Panc1 (cell line): ENCODE results near the gene PCSK5. TPM values are rescaled to one million over a fixed set of nuclear protein-coding genes. Genes with fewer than 3 reads are reported as not detected.

Source experiments
- ATAC-seq: fragments of 200-7000 bp; cut with Tn5 transposase; 2 replicates; pipeline ENCODE4 v1.9.1; 2020; ENCODE audit warnings: mild to moderate bottlenecking, moderate library complexity
- BruUV-seq: library from RNA; stranded (reverse); fragments of 400-500 nt; replicated peaks from 2 replicates; lab custom pipeline; 2021; lab: Mats Ljungman, UMichigan
- CTCF ChIA-PET: fragments of 300-600 bp; sonication (Branson Sonifier 250); formaldehyde crosslinking; loops from one replicate; lab custom pipeline; 2022; ENCODE audit warnings: antibody characterized with exemption; lab: Charles Lee
- POLR2A ChIA-PET: fragments of 300-600 bp; sonication (Branson Sonifier 250); formaldehyde crosslinking; loops from one replicate; lab custom pipeline; 2022; ENCODE audit warnings: antibody characterized with exemption; lab: Charles Lee
- DNase-seq: peaks from one replicate; pipeline ENCODE4 v3.0.0-alpha.2; 2010; ENCODE audit warnings: low read depth, low spot score
- H3K27ac ChIP-seq: 2 replicates; pipeline ENCODE4 v1.5.1; 2011; ENCODE audit warnings: mild to moderate bottlenecking, low read length, inconsistent platforms
- H3K27me3 ChIP-seq: fragments of 200-500 bp; sonication (Bioruptor generic); 2 replicates; pipeline ENCODE4 v1.6.0; 2014; ENCODE audit warnings: low read length, inconsistent platforms; ENCODE audit not compliant: control insufficient read depth, insufficient read depth
- H3K36me3 ChIP-seq: fragments of 200-500 bp; sonication (Bioruptor generic); 2 replicates; pipeline ENCODE4 v1.5.1; 2014; ENCODE audit warnings: inconsistent platforms, mild to moderate bottlenecking, low read length, moderate library complexity; ENCODE audit not compliant: control insufficient read depth, insufficient read depth
- H3K4me1 ChIP-seq: 2 replicates; pipeline ENCODE4 v1.5.1; 2011; ENCODE audit warnings: inconsistent platforms, mild to moderate bottlenecking, low read length, moderate library complexity; ENCODE audit not compliant: control insufficient read depth, insufficient read depth
- H3K4me3 ChIP-seq, 2 experiments: 2 replicates each; pipeline ENCODE4 v1.5.1; 2011 to 2012; ENCODE audit warnings: low read depth in 2 of 2, low read length in 2 of 2, mild to moderate bottlenecking in 2 of 2, inconsistent platforms in 1 of 2, moderate library complexity in 1 of 2
- H3K9me3 ChIP-seq: fragments of 200-500 bp; sonication (Bioruptor generic); 2 replicates; pipeline ENCODE4 v1.5.1; 2014; ENCODE audit warnings: low read depth, mild to moderate bottlenecking, inconsistent platforms, low read length, moderate library complexity; ENCODE audit not compliant: control insufficient read depth, insufficient read depth
- CTCF ChIP-seq: fragments of 450-650 bp; IDR thresholded peaks from 2 replicates; pipeline ENCODE4 v1.5.1; 2017; ENCODE audit warnings: mild to moderate bottlenecking
- POLR2AphosphoS5 ChIP-seq: IDR thresholded peaks from 2 replicates; pipeline ENCODE4 v1.6.1; 2012; ENCODE audit warnings: mild to moderate bottlenecking, low read depth, low read length, moderate library complexity
- REST ChIP-seq, 2 experiments: IDR thresholded peaks; 2 replicates each; pipeline ENCODE4 v1.6.1; 2011 to 2012; ENCODE audit warnings: low read depth in 2 of 2, control low read depth in 1 of 2, low read length in 1 of 2, mild to moderate bottlenecking in 1 of 2, moderate library complexity in 1 of 2; ENCODE audit not compliant: insufficient read depth in 1 of 2
- SIN3A ChIP-seq: IDR thresholded peaks from 2 replicates; pipeline ENCODE4 v1.6.1; 2012; ENCODE audit warnings: low read depth, mild to moderate bottlenecking, low read length, moderate library complexity, borderline replicate concordance; ENCODE audit not compliant: insufficient read depth
- TCF7L2 ChIP-seq: IDR thresholded peaks from 2 replicates; pipeline ENCODE4 v1.6.1; 2011; ENCODE audit warnings: mild to moderate bottlenecking, low read depth, low read length, inconsistent platforms
- in situ Hi-C: cut with HindIII; loops from 2 replicates; pipeline ENCODE4 v1.10.0; 2016; ENCODE audit warnings: low sequenced_read_pairs, low pct_unique_long_range_greater_than_20kb
- intact Hi-C: fragments of 100-400 bp; cut with micrococcal nuclease; formaldehyde crosslinking; loops from one replicate; pipeline ENCODE4 v1.10.0; 2022; ENCODE audit not compliant: unreplicated experiment
- total RNA-seq: library from RNA; stranded (reverse); gene quantifications from one replicate; pipeline ENCODE4 v1.2.1, GENCODE V29; 2021; ENCODE audit not compliant: unreplicated experiment

The PCSK5 gene
- total RNA-seq, 1 experiment from 2014 or later, result 0.21 TPM

- no peak for ATAC-seq
- no peaks in the 10 kb centered on the region for H3K9me3 ChIP-seq
- no peak overlapping the region for H3K27ac ChIP-seq
- in situ Hi-C loops, result no loop called here
- no peak for TF ChIP-seq SIN3A
- TF ChIP-seq REST (IDR thresholded peaks at IDR 0.05; ENCODE audit: insufficient read depth in 1 of 2, low read depth in 2 of 2, low read length in 1 of 2), result no peak
- TF ChIP-seq POLR2AphosphoS5, result no peak
- no peak for TF ChIP-seq TCF7L2
- TF ChIP-seq CTCF, result no peak
- H3K4me1 ChIP-seq, result no peaks in the 10 kb centered on the region
- ChIA-PET POLR2A (no interaction called here), CTCF (no interaction called here)
- H3K4me3 ChIP-seq, result no peak overlapping the region
- no peaks in the 10 kb centered on the region for H3K27me3 ChIP-seq
- no TSS peak for BruUV-seq
- DNase-seq, result no peak
- no peaks in the 10 kb centered on the region for H3K36me3 ChIP-seq
- intact Hi-C loops, result no loop called here
Observed at GRCh38 chr9:75974016-75974766, 83.7 kb downstream of the PCSK5 start.

GRCh38 chr9:75975071-75975470, 84.6 kb downstream of the PCSK5 start:
- H3K27me3 ChIP-seq, result no peaks in the 10 kb centered on the region
- no peak for TF ChIP-seq SIN3A
- TF ChIP-seq POLR2AphosphoS5, result no peak
- no peak for TF ChIP-seq REST (IDR thresholded peaks at IDR 0.05; ENCODE audit: insufficient read depth in 1 of 2, low read depth in 2 of 2, low read length in 1 of 2)
- no peak for TF ChIP-seq CTCF
- TF ChIP-seq TCF7L2, result no peak
- intact Hi-C loops, result no loop called here
- no peaks in the 10 kb centered on the region for H3K4me1 ChIP-seq
- BruUV-seq, result no TSS peak
- H3K4me3 ChIP-seq, result no peak overlapping the region
- ATAC-seq (no peak), DNase-seq (no peak)
- no peaks in the 10 kb centered on the region for H3K9me3 ChIP-seq
- in situ Hi-C loops, result no loop called here
- ChIA-PET POLR2A (no interaction called here), CTCF (no interaction called here)
- H3K36me3 ChIP-seq, result no peaks in the 10 kb centered on the region
- no peak overlapping the region for H3K27ac ChIP-seq
